Gastrocnemius medialis (tissue), 4 donors: ENCODE results near the gene GPR55. TPM values are rescaled to one million over a fixed set of nuclear protein-coding genes. Genes with fewer than 3 reads are reported as not detected.

Experiments
- ATAC-seq, 2 donors: fragments of 150-250 bp; one replicate each; pipeline ENCODE4 v1.9.1; 2016
- DNase-seq, 2 donors: peaks; one replicate each; pipeline ENCODE4 v3.0.0-alpha.2; 2019
- H3K27ac ChIP-seq, 4 donors: fragments of 200-600 bp; sonication (generic); 1 replicate in 1 of 4; 2 replicates in 3 of 4; pipeline ENCODE4 v1.5.1; 2016 to 2018; ENCODE audit warnings: mild to moderate bottlenecking in 2 of 4, moderate library complexity in 1 of 4
- H3K27me3 ChIP-seq, 3 donors: fragments of 200-600 bp; sonication (generic) in 2 of 3; 1 replicate in 1 of 3; 2 replicates in 2 of 3; pipeline versions ENCODE4 v1.5.1 to v1.6.0; 2016 to 2019; ENCODE audit warnings: mild to moderate bottlenecking in 1 of 3, moderate library complexity in 1 of 3
- H3K36me3 ChIP-seq, 2 donors: fragments of 200-600 bp; sonication (generic) in 1 of 2; one replicate each; pipeline ENCODE4 v1.5.1; 2017 to 2018
- H3K4me1 ChIP-seq, 2 donors: fragments of 200-600 bp; sonication (generic) in 1 of 2; one replicate each; pipeline ENCODE4 v1.5.1; 2016 to 2017; ENCODE audit warnings: mild to moderate bottlenecking in 2 of 2
- H3K4me3 ChIP-seq, 4 donors: fragments of 200-600 bp; sonication (generic) in 3 of 4; 1 replicate in 1 of 4; 2 replicates in 3 of 4; pipeline ENCODE4 v1.5.1; 2016 to 2019; ENCODE audit warnings: mild to moderate bottlenecking in 2 of 4
- H3K9me3 ChIP-seq, 3 donors: fragments of 200-600 bp; sonication (generic) in 2 of 3; 1 replicate in 1 of 3; 2 replicates in 2 of 3; pipeline ENCODE4 v1.5.1; 2016 to 2019
- POLR2A ChIP-seq, 2 donors: fragments of 450-650 bp; IDR thresholded peaks; one replicate each; pipeline ENCODE4 v1.6.1; 2017; ENCODE audit warnings: antibody characterized with exemption in 2 of 2, mild to moderate bottlenecking in 2 of 2, moderate library complexity in 2 of 2
- in situ Hi-C, 4 donors: fragments of 200-750 bp; cut with MboI; loops; one replicate each; pipeline versions ENCODE4 v1.15.0 to v1.8.0; 2017; ENCODE audit warnings: low sequenced_read_pairs in 4 of 4
- intact Hi-C: fragments of 100-400 bp; cut with DNase I; formaldehyde crosslinking; loops from one replicate; pipeline ENCODE4 v1.15.1; 2023; ENCODE audit warnings: low total_unique reads
- total RNA-seq, 4 donors: library from RNA; depleted of rRNA; stranded (reverse); fragments of >200 nt; gene quantifications; one replicate each; pipeline versions ENCODE4 v1.1.0 to v1.2.3, GENCODE V29; 2016
- TF ChIP-seq, protein P1 (sequence below), 5 experiments: fragments of 450-650 bp in 3 of 5; fragments of 200-600 bp in 2 of 5; sonication (generic) in 2 of 5; IDR thresholded peaks in 4 of 5; conservative IDR thresholded peaks in 1 of 5; 1 replicate in 4 of 5; 2 replicates in 1 of 5; pipeline ENCODE4 v1.5.1; 2016 to 2019; ENCODE audit warnings: antibody characterized with exemption in 5 of 5, mild to moderate bottlenecking in 3 of 5, moderate library complexity in 3 of 5

The GPR55 gene
- total RNA-seq, 4 donors from 2014 or later = not detected

DNA sequence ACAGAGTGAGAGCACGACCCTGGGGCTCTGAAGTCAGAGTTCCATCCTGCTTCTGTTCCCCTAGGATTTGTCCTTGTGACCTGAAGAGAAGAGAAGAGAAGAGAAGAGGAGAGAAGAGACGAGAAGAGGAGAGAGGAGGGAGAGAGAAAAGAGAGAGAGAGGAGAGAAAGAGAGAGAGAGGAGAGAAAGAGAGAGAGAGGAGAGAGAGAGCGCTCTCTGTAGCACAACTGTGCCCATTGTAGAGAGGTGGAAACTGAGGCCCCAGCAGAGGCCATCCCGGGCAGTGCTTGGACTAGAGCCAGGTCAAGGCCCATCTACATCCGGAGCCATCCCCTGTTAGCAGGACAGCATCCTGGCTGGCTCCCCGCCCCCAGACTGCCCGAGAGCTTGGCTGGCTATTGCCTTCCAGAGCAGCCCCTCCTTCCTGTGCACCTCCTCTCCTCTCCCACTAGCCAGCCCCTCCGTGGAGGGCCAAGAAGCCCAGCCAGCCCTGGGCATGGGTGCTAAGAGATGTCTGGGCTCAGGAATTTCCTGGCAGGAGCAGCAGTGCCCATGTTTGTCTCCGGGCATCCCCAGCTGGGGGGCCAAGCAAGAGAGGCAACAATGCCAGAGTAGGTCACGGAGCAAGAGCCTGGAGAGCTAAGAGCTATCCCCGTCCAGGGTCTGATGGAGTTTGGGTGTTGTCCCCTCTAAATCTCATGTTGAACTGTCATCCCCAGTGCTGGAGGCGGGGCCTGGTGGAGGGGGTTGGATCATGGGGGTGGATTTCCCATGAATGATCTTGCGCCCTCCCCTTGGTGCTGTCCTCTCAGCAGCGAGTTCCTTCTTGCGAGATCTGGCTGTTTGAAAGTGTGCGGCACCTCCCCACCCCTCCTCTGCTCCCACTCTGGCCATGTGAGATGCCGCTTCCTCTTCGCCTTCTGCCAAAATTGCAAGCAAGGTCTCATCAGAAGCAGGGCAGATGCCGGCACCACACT lies 18.2 kb upstream of the GPR55 start:
- H3K36me3 ChIP-seq = no peaks in the 10 kb centered on the region
- H3K27me3 ChIP-seq = no peaks in the 10 kb centered on the region
- H3K9me3 ChIP-seq = no peaks in the 10 kb centered on the region

DNA sequence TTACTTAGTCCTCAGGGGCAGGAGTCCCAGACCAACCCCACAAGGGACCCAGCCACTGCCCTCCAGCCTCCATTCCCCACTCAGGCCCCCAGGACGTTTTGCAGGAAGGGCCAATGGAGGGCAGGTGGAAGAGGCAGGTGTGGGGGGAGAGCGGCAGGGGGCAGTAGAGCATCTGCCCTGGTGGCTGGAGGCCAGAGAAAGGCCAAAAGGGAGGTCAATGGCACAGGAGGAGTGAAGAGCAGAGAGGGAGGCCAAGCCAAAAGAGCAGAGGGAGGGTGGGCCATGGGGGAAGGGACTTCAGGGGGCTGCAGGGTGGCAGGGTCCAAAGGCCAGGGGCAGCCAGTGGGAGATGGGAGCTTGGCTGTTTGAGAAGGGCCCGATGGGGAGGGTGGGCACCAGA lies 17.3 kb upstream of the GPR55 start:
- no peaks in the 10 kb centered on the region for H3K9me3 ChIP-seq
- in situ Hi-C loops (no loop called here), intact Hi-C loops (no loop called here)
- no peak for TF ChIP-seq POLR2A (IDR thresholded peaks at IDR 0.05)
- TF ChIP-seq, protein P1, sequence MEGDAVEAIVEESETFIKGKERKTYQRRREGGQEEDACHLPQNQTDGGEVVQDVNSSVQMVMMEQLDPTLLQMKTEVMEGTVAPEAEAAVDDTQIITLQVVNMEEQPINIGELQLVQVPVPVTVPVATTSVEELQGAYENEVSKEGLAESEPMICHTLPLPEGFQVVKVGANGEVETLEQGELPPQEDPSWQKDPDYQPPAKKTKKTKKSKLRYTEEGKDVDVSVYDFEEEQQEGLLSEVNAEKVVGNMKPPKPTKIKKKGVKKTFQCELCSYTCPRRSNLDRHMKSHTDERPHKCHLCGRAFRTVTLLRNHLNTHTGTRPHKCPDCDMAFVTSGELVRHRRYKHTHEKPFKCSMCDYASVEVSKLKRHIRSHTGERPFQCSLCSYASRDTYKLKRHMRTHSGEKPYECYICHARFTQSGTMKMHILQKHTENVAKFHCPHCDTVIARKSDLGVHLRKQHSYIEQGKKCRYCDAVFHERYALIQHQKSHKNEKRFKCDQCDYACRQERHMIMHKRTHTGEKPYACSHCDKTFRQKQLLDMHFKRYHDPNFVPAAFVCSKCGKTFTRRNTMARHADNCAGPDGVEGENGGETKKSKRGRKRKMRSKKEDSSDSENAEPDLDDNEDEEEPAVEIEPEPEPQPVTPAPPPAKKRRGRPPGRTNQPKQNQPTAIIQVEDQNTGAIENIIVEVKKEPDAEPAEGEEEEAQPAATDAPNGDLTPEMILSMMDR (IDR thresholded peaks at IDR 0.05 in 4 of 5, conservative IDR thresholded peaks at IDR 0.05 in 1 of 5) = no peak
- H3K27ac ChIP-seq = no peak overlapping the region
- H3K36me3 ChIP-seq = no peaks in the 10 kb centered on the region
- H3K27me3 ChIP-seq = no peaks in the 10 kb centered on the region
- DNase-seq = no peak
- ATAC-seq = no peak
- no peak overlapping the region for H3K4me3 ChIP-seq
- H3K4me1 ChIP-seq = no peaks in the 10 kb centered on the region

More for the DNA sequence above, 18.2 kb upstream of the GPR55 start:
- TF ChIP-seq POLR2A (IDR thresholded peaks at IDR 0.05) = no peak
- TF ChIP-seq, protein P1 (IDR thresholded peaks at IDR 0.05 in 4 of 5, conservative IDR thresholded peaks at IDR 0.05 in 1 of 5) = no peak
- intact Hi-C loops (no loop called here), in situ Hi-C loops (no loop called here)
- H3K27ac ChIP-seq = no peak overlapping the region
- H3K4me1 ChIP-seq = no peaks in the 10 kb centered on the region
- no peak overlapping the region for H3K4me3 ChIP-seq
- DNase-seq (no peak), ATAC-seq (no peak)

DNA sequence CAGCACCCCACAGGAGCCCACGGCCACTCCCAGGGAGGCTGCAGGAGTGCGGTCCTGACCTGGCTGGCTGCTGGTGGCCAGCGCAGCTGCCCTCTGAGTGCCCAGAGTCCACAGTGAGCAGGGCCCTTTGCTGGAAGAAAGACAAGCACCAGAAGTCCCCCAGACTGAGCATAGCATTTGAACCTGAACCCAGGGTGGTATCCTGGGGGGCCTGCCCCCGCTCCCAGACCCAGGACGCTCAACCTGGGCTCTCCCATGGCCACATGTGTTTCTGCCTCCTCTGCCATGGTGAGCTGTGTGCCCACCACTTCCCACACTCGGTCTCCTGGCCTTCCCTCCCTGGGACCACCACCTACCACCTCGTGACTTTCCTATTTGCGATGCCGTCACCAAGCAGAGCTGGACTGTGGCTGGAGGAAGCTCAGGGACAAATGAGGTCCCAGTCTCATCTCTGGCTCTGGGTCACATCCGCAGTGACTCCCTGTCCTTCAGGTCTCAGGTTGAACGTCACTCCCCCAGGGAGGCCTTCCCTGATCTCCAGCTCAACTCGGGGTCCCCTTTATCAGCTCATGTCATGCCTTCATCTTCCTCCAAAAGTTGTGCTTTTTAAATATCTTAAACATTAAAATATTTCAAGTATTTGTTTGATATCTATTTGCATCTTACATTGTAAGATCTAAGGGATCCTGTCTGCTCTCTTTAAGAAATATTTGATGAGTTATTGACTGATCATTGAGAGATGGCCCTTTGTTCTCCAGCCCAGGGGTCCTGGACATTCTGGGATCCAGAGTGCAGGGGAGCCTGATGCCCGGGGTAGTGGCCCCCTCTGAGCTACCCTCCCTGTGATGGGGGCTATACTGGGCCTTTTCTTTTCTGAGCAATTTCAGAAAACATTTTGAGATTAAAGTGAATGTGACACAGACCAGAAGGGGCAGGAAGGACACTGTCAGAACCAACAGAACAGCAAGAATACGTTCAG lies 16.4 kb upstream of the GPR55 start:
- in situ Hi-C loops = no loop called here
- H3K27ac ChIP-seq = no peak overlapping the region
- H3K9me3 ChIP-seq = no peaks in the 10 kb centered on the region
- intact Hi-C loops = no loop called here
- no peaks in the 10 kb centered on the region for H3K36me3 ChIP-seq
- DNase-seq = no peak
- no peak overlapping the region for H3K4me3 ChIP-seq
- H3K4me1 ChIP-seq = no peaks in the 10 kb centered on the region
- no peaks in the 10 kb centered on the region for H3K27me3 ChIP-seq
- ATAC-seq = no peak
- no peak for TF ChIP-seq POLR2A (IDR thresholded peaks at IDR 0.05)
- TF ChIP-seq, protein P1 (IDR thresholded peaks at IDR 0.05 in 4 of 5, conservative IDR thresholded peaks at IDR 0.05 in 1 of 5) = no peak

DNA sequence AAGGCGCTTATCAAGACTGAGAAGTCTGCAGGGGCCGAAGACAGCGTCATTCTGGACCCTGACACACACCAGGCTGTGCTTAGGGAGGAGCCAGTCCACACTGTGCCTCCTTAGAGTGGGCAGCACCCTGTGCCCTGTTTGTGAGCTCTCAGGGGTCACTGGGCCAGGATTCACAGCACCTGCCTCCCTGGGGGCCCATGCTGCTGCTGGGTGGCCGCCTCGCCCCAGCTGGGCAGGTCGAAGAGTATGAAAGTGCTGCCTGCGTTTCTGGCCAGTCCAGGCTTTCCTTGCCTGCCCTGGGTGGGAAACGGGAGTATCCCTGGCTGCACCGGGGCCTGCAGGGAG lies 15.4 kb upstream of the GPR55 start:
- intact Hi-C loops = no loop called here
- in situ Hi-C loops = no loop called here
- Histone ChIP-seq H3K4me3 (no peak overlapping the region), H3K9me3 (no peaks in the 10 kb centered on the region), H3K4me1 (no peaks in the 10 kb centered on the region), H3K27ac (no peak overlapping the region), H3K27me3 (peaks cover 0 to under 1% (median 0%) of the 10 kb centered on the region in 3 donors), H3K36me3 (no peaks in the 10 kb centered on the region)
- no peak for TF ChIP-seq POLR2A (IDR thresholded peaks at IDR 0.05)
- TF ChIP-seq, protein P1 (IDR thresholded peaks at IDR 0.05 in 4 of 5, conservative IDR thresholded peaks at IDR 0.05 in 1 of 5) = no peak
- no peak for DNase-seq
- ATAC-seq = no peak
